SK-N-MC (cell line): Measurements from ENCODE around the gene PTBP1.

Experiments
- EZH2 ChIP-seq: fragments of 200-600 bp; sonication (generic); IDR thresholded peaks from one replicate; pipeline ENCODE4 v1.6.1; 2017; ENCODE audit warnings: antibody characterized with exemption
- FOXP2 ChIP-seq: optimal IDR thresholded peaks from 2 replicates; pipeline ENCODE3; 2011; ENCODE audit warnings: mild to moderate bottlenecking, moderate library complexity; ENCODE audit not compliant: insufficient read depth; ENCODE audit errors: extremely low read length, control extremely low read depth
- POLR2AphosphoS5 ChIP-seq: IDR thresholded peaks from 2 replicates; pipeline ENCODE4 v1.6.1; 2012; ENCODE audit warnings: mild to moderate bottlenecking, low read depth, low read length, borderline replicate concordance

DNA sequence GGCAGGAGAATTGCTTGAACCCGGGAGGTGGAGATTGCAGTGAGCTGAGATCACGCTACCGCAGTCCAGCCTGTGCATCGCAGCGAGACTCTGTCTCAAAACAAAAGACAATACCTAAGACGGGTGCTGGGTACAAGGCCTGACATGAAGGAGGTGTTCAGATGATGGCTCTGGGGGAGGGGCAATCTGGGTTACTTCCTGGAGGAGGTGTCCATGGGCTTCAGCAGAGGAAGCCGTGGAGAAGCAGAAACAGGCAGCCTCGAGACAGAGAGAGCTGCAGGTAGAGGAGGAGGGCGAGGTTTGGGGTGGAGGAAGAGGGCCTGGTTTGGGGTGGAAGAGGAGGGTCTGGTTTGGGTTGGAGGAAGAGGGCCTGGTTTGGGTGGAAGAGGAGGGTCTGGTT, 42.7 kb upstream of the PTBP1 start:
- no peak for TF ChIP-seq EZH2
- TF ChIP-seq POLR2AphosphoS5: no peak
- no peak for TF ChIP-seq FOXP2
